ENCODE measurements around the gene PAIP2.

Gene PAIP2

DNA sequence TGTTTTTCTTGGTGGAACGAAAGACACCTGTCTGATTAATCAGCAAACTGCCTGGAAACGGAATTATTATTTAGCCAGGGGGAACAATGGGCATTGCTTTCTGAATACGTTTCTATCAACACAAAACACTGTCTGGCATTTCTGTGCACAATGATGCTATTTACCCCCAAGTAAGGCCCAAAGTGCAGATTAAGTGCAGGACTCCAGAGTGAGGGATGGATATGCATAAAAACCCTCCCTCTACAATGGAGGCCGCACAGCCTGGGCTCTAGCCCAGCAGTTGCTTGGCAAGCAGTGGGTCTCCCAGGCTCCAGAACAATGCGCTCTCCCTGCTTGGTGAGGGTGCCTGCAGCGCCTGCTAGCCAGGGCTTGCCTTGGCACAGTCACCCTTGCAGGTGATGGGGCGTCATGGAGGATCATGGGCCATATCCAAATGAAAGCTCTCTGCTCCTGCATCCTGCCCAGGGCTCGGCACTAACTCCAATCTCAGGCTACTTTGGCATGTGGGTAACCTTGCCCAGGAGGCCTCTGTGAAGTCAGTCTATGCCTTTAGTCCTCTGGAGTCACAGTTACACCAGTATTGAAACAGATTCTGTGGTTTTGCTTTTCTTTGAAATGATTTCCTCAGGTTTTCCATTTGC lies 73.7 kb downstream of the PAIP2 start:
- TF ChIP-seq CTCF (IDR thresholded peaks at IDR 0.05; ENCODE audit: low read depth, low read length, missing control alignments), result no peak
- no peak for DNase-seq (ENCODE audit: low read depth)
- H3K4me3 ChIP-seq (ENCODE audit: low read depth, low read length), result no peak overlapping the region
- in situ Hi-C loops (cut with HindIII; ENCODE audit: low sequenced_read_pairs), result loop anchor here (10.0 kb wide), 1 partner anchor 109 kb away; no protein-coding TSS in a partner anchor

DNA sequence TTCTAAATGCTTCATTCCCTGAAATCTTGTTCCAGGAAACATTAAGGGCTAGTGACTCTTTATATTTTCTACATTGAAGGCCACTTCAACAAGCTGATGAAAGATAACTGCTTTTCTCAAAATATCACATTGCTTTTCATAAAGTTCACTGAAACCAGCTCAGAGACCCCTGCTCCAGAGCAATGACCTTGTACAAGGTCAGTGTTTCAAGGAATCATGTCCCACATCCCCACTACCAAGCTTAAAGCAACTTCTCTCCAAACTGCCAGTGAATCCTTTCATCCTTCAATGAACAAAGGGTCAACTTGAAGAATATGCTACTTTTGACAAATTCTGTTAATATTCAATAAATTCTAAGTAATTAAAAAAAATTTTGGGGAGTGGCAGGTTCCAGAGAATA lies 74.2 kb downstream of the PAIP2 start:
- in situ Hi-C loops (cut with HindIII; ENCODE audit: low sequenced_read_pairs), result loop anchor here (10.0 kb wide), 1 partner anchor 109 kb away; no protein-coding TSS in a partner anchor

GRCh38 chr5:139416651-139417050 lies 75.0 kb downstream of the PAIP2 start:
- H3K4me3 ChIP-seq (ENCODE audit: low read depth, low read length), result no peak overlapping the region
- TF ChIP-seq CTCF (IDR thresholded peaks at IDR 0.05; ENCODE audit: low read depth, low read length, missing control alignments), result no peak
- no peak for DNase-seq (ENCODE audit: low read depth)
- in situ Hi-C loops (cut with HindIII; ENCODE audit: low sequenced_read_pairs), result loop anchor here (10.0 kb wide), 1 partner anchor 108 kb away; no protein-coding TSS in a partner anchor

More for the DNA sequence above, 74.2 kb downstream of the PAIP2 start:
- no peak for DNase-seq (ENCODE audit: low read depth)
- no peak overlapping the region for H3K4me3 ChIP-seq (ENCODE audit: low read depth, low read length)
- TF ChIP-seq CTCF (IDR thresholded peaks at IDR 0.05; ENCODE audit: low read depth, low read length, missing control alignments), result no peak

- in situ Hi-C loops (cut with HindIII; ENCODE audit: low sequenced_read_pairs), result loop anchor here (10.0 kb wide), 1 partner anchor 108 kb away; no protein-coding TSS in a partner anchor
- no peak for DNase-seq (ENCODE audit: low read depth)
- TF ChIP-seq CTCF (IDR thresholded peaks at IDR 0.05; ENCODE audit: low read depth, low read length, missing control alignments), result no peak
- no peak overlapping the region for H3K4me3 ChIP-seq (ENCODE audit: low read depth, low read length)
These were observed 75.6 kb downstream of the PAIP2 start for GRCh38 chr5:139417214-139417613.

DNA sequence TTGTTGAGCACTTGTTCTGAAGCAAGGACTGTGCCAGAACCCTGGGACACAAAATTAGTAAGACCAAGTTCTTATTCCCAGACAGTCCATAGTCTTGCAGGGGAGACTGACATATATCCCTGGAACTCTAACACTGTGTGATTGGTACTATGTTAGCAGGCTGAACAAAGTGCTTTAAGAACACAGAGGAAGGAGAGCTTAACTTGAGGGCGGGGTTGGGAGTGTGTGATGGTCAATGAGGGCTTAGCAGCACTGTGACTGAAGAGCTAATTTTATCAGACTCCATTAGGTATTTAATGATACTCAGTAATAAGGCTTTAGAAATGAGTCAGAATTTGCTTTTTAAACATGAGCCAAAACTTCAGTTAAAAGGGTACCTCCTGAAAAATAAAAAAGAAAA lies 77.1 kb downstream of the PAIP2 start:
- no peak overlapping the region for H3K4me3 ChIP-seq (ENCODE audit: low read depth, low read length)
- no peak for DNase-seq (ENCODE audit: low read depth)
- in situ Hi-C loops (cut with HindIII; ENCODE audit: low sequenced_read_pairs), result loop anchor here (10.0 kb wide), 1 partner anchor 106 kb away; no protein-coding TSS in a partner anchor
- no peak for TF ChIP-seq CTCF (IDR thresholded peaks at IDR 0.05; ENCODE audit: low read depth, low read length, missing control alignments)
